ENCODE measurements around the gene DCC. TPM values are rescaled to one million over a fixed set of nuclear protein-coding genes. Genes with fewer than 3 reads are reported as not detected.

DCC gene
- total RNA-seq, 1 experiment from 2014 or later = not detected

GRCh38 chr18:53486296-53486695, 1146.3 kb downstream of the DCC start:
- ATAC-seq = no peak
- no peak for DNase-seq (ENCODE audit: low read depth, low spot score)
- no TSS peak for BruUV-seq (replicated peaks)

More at GRCh38 chr18:53486296-53486695, 1146.3 kb downstream of the DCC start:
- Histone ChIP-seq H3K27me3 (ENCODE audit: insufficient read depth, low read length) (no peaks in the 10 kb centered on the region), H4K20me1 (ENCODE audit: insufficient read depth) (no peaks in the 10 kb centered on the region), H3K9me2 (ENCODE audit: insufficient read depth) (no peaks in the 10 kb centered on the region), H3K9ac (ENCODE audit: low read length) (no peak overlapping the region), H2AFZ (ENCODE audit: low read depth, low read length, poor library complexity, severe bottlenecking) (no peak overlapping the region), H3K36me3 (ENCODE audit: control insufficient read depth in 1 of 2, insufficient read depth in 2 of 2, low read length in 2 of 2) (no peaks in the 10 kb centered on the region), H3K4me1 (ENCODE audit: control insufficient read depth in 1 of 2, insufficient read depth in 2 of 2, low read length in 2 of 2) (no peaks in the 10 kb centered on the region), H3K79me2 (ENCODE audit: insufficient read depth, low read length) (no peaks in the 10 kb centered on the region), H3K27ac (ENCODE audit: low read depth, low read length) (no peak overlapping the region), H3K4me2 (ENCODE audit: low read length) (no peak overlapping the region), H3K4me3 (replicated peaks in 1 of 2; ENCODE audit: low read depth in 1 of 2, low read length in 2 of 2) (no peak overlapping the region), H3K9me3 (ENCODE audit: control insufficient read depth in 1 of 2, insufficient read depth in 1 of 2, low read depth in 1 of 2, low read length in 2 of 2) (peaks cover 3 to 4% of the 10 kb centered on the region in 2 experiments; a peak in 2 of 4 replicates)
- CTCF ChIA-PET = no interaction called here
- POLR2A ChIA-PET = no interaction called here
- RAD21 ChIA-PET (ENCODE audit: low non-redundant PET in 1 of 2, low total read pairs in 2 of 2, uncharacterized antibody in 2 of 2, unreplicated experiment in 2 of 2) = no interaction called here
- no peak for TF ChIP-seq EGR1 (IDR thresholded peaks at IDR 0.05; ENCODE audit: low read depth)
- TF ChIP-seq ELF1 (IDR thresholded peaks at IDR 0.05; ENCODE audit: borderline replicate concordance, low read depth) = no peak
- TF ChIP-seq YY1 (IDR thresholded peaks at IDR 0.05; ENCODE audit: extremely low read depth, insufficient replicate concordance, low read depth, low read length) = no peak
- TF ChIP-seq MAX (IDR thresholded peaks at IDR 0.05) = no peak
- TF ChIP-seq ZNF274 (IDR thresholded peaks at IDR 0.05; ENCODE audit: low read depth, low read length) = no peak
- no peak for TF ChIP-seq EZH2 (IDR thresholded peaks at IDR 0.05)
- no peak for TF ChIP-seq SIN3A (IDR thresholded peaks at IDR 0.05; ENCODE audit: low read depth)
- TF ChIP-seq EZH2phosphoT487 (IDR thresholded peaks at IDR 0.05; ENCODE audit: borderline replicate concordance) = no peak
- TF ChIP-seq REST (IDR thresholded peaks at IDR 0.05; ENCODE audit: low read depth) = no peak
- no peak for TF ChIP-seq RAD21 (IDR thresholded peaks at IDR 0.05; ENCODE audit: low read depth)
- TF ChIP-seq TCF7L2 (IDR thresholded peaks at IDR 0.05; ENCODE audit: borderline replicate concordance, extremely low read depth, insufficient read depth, insufficient read length) = no peak
- TF ChIP-seq FOSL1 (IDR thresholded peaks at IDR 0.05; ENCODE audit: low read depth) = no peak
- no peak for TF ChIP-seq ZFX (IDR thresholded peaks at IDR 0.05)
- no peak for TF ChIP-seq JUND (IDR thresholded peaks at IDR 0.05)
- no peak for TF ChIP-seq CEBPB (IDR thresholded peaks at IDR 0.05; ENCODE audit: low read depth)
- TF ChIP-seq SP1 (IDR thresholded peaks at IDR 0.05; ENCODE audit: low read depth) = no peak
- TF ChIP-seq, protein P1, sequence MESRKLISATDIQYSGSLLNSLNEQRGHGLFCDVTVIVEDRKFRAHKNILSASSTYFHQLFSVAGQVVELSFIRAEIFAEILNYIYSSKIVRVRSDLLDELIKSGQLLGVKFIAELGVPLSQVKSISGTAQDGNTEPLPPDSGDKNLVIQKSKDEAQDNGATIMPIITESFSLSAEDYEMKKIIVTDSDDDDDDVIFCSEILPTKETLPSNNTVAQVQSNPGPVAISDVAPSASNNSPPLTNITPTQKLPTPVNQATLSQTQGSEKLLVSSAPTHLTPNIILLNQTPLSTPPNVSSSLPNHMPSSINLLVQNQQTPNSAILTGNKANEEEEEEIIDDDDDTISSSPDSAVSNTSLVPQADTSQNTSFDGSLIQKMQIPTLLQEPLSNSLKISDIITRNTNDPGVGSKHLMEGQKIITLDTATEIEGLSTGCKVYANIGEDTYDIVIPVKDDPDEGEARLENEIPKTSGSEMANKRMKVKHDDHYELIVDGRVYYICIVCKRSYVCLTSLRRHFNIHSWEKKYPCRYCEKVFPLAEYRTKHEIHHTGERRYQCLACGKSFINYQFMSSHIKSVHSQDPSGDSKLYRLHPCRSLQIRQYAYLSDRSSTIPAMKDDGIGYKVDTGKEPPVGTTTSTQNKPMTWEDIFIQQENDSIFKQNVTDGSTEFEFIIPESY (IDR thresholded peaks at IDR 0.05; ENCODE audit: extremely low read depth, insufficient replicate concordance, low read length) = no peak
- no peak for TF ChIP-seq POLR2AphosphoS5 (IDR thresholded peaks at IDR 0.05; ENCODE audit: low read depth, low read length)
- no peak for TF ChIP-seq POLR2A (IDR thresholded peaks at IDR 0.05; ENCODE audit: borderline replicate concordance, extremely low read depth, insufficient read depth, insufficient read length)
- TF ChIP-seq CBX3 (IDR thresholded peaks at IDR 0.05; ENCODE audit: low read depth) = no peak
- intact Hi-C loops (cut with micrococcal nuclease) = no loop called here

Data from HCT116 (cell line).